Measurements from ENCODE around the gene CLTCL1. TPM values are rescaled to one million over a fixed set of nuclear protein-coding genes. Genes with fewer than 3 reads are reported as not detected.

CLTCL1 gene
- total RNA-seq, 1 experiment from 2014 or later, result 7.1 TPM

DNA sequence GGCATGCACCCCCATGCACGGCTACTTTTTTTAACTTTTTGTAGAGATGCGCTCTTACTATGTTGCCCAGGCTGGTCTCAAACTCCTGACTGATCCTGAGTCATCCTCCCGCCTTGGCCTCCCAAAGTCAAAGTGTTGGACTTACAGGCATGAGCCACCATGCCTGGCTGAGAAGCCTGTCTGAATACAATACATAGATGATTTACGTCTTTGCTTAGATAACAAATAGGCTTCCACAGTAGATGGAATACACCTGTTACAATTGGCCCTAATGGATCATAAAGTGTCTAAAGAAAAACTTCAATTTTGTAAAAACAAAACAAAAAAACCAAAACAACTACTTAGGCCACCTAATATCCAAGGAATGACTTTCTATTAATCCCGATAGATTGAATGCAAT, 13.0 kb upstream of the CLTCL1 start (continued):
- TF ChIP-seq, protein P1, sequence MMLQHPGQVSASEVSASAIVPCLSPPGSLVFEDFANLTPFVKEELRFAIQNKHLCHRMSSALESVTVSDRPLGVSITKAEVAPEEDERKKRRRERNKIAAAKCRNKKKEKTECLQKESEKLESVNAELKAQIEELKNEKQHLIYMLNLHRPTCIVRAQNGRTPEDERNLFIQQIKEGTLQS (IDR thresholded peaks at IDR 0.05), result no peak
- no peak for TF ChIP-seq ZNF274 (IDR thresholded peaks at IDR 0.05; ENCODE audit: low read depth, low read length)
- TF ChIP-seq JUND (IDR thresholded peaks at IDR 0.05), result no peak
- TF ChIP-seq POLR2A (IDR thresholded peaks at IDR 0.05; ENCODE audit: borderline replicate concordance, extremely low read depth, insufficient read depth, insufficient read length), result no peak
- no peak for TF ChIP-seq TCF7L2 (IDR thresholded peaks at IDR 0.05; ENCODE audit: borderline replicate concordance, extremely low read depth, insufficient read depth, insufficient read length)
- TF ChIP-seq, protein P2, sequence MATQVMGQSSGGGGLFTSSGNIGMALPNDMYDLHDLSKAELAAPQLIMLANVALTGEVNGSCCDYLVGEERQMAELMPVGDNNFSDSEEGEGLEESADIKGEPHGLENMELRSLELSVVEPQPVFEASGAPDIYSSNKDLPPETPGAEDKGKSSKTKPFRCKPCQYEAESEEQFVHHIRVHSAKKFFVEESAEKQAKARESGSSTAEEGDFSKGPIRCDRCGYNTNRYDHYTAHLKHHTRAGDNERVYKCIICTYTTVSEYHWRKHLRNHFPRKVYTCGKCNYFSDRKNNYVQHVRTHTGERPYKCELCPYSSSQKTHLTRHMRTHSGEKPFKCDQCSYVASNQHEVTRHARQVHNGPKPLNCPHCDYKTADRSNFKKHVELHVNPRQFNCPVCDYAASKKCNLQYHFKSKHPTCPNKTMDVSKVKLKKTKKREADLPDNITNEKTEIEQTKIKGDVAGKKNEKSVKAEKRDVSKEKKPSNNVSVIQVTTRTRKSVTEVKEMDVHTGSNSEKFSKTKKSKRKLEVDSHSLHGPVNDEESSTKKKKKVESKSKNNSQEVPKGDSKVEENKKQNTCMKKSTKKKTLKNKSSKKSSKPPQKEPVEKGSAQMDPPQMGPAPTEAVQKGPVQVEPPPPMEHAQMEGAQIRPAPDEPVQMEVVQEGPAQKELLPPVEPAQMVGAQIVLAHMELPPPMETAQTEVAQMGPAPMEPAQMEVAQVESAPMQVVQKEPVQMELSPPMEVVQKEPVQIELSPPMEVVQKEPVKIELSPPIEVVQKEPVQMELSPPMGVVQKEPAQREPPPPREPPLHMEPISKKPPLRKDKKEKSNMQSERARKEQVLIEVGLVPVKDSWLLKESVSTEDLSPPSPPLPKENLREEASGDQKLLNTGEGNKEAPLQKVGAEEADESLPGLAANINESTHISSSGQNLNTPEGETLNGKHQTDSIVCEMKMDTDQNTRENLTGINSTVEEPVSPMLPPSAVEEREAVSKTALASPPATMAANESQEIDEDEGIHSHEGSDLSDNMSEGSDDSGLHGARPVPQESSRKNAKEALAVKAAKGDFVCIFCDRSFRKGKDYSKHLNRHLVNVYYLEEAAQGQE (IDR thresholded peaks at IDR 0.05; ENCODE audit: low read depth), result no peak
- TF ChIP-seq FOSL1 (IDR thresholded peaks at IDR 0.05; ENCODE audit: low read depth), result no peak
- TF ChIP-seq, protein P3, sequence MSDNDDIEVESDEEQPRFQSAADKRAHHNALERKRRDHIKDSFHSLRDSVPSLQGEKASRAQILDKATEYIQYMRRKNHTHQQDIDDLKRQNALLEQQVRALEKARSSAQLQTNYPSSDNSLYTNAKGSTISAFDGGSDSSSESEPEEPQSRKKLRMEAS (IDR thresholded peaks at IDR 0.05), result no peak
- no peak for TF ChIP-seq RAD21 (IDR thresholded peaks at IDR 0.05; ENCODE audit: low read depth)
- TF ChIP-seq ELF1 (IDR thresholded peaks at IDR 0.05; ENCODE audit: borderline replicate concordance, low read depth), result no peak
- TF ChIP-seq POLR2AphosphoS5 (IDR thresholded peaks at IDR 0.05; ENCODE audit: low read depth, low read length), result no peak
- TF ChIP-seq EGR1 (IDR thresholded peaks at IDR 0.05; ENCODE audit: low read depth), result no peak

DNA sequence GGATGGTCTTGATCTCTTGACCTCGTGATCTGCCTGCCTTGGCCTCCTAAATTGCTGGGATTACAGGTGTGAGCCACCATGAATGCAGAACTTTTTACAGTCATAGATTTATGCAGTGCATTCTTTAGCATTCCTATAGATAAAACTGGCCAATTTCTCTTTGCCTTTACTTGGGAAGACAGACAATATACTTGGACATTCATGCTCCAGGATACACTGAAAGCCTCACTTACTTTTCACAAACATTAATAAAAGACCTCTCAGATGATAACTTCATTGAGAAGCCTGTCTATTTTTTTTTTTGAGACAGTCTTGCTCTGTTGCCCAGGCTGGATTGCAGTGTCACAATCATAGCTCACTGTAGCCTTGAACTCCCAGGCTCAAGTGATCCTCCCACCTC, 12.3 kb upstream of the CLTCL1 start:
- Histone ChIP-seq H3K4me2 (ENCODE audit: low read length) (no peak overlapping the region), H4K20me1 (ENCODE audit: insufficient read depth) (no peaks in the 10 kb centered on the region), H3K27me3 (ENCODE audit: insufficient read depth, low read length) (no peaks in the 10 kb centered on the region), H3K36me3 (ENCODE audit: control insufficient read depth in 1 of 2, insufficient read depth in 2 of 2, low read length in 2 of 2) (no peaks in the 10 kb centered on the region), H3K4me1 (ENCODE audit: control insufficient read depth in 1 of 2, insufficient read depth in 2 of 2, low read length in 2 of 2) (no peaks in the 10 kb centered on the region), H3K9me2 (ENCODE audit: insufficient read depth) (no peaks in the 10 kb centered on the region), H3K9ac (ENCODE audit: low read length) (no peak overlapping the region), H3K27ac (ENCODE audit: low read depth, low read length) (no peak overlapping the region), H3K79me2 (ENCODE audit: insufficient read depth, low read length) (no peaks in the 10 kb centered on the region), H3K4me3 (replicated peaks in 1 of 2; ENCODE audit: low read depth in 1 of 2, low read length in 2 of 2) (no peak overlapping the region), H2AFZ (ENCODE audit: low read depth, low read length, poor library complexity, severe bottlenecking) (no peak overlapping the region), H3K9me3 (ENCODE audit: control insufficient read depth in 1 of 2, insufficient read depth in 1 of 2, low read depth in 1 of 2, low read length in 2 of 2) (no peaks in the 10 kb centered on the region)
- ATAC-seq (no peak), DNase-seq (ENCODE audit: low read depth, low spot score) (no peak)
- CTCF ChIA-PET, result no interaction called here
- RAD21 ChIA-PET (ENCODE audit: low non-redundant PET in 1 of 2, low total read pairs in 2 of 2, uncharacterized antibody in 2 of 2, unreplicated experiment in 2 of 2), result interaction anchor here in 1 of 2 experiments (0.7 kb wide), 1 partner anchor 15 kb away, joined by 3 read pairs; no protein-coding TSS in a partner anchor
- POLR2A ChIA-PET, result no interaction called here
- intact Hi-C loops (cut with micrococcal nuclease), result no loop called here
- BruUV-seq (replicated peaks), result no TSS peak
- TF ChIP-seq, protein P2 (IDR thresholded peaks at IDR 0.05; ENCODE audit: low read depth), result no peak
- no peak for TF ChIP-seq TCF7L2 (IDR thresholded peaks at IDR 0.05; ENCODE audit: borderline replicate concordance, extremely low read depth, insufficient read depth, insufficient read length)
- TF ChIP-seq, protein P4, sequence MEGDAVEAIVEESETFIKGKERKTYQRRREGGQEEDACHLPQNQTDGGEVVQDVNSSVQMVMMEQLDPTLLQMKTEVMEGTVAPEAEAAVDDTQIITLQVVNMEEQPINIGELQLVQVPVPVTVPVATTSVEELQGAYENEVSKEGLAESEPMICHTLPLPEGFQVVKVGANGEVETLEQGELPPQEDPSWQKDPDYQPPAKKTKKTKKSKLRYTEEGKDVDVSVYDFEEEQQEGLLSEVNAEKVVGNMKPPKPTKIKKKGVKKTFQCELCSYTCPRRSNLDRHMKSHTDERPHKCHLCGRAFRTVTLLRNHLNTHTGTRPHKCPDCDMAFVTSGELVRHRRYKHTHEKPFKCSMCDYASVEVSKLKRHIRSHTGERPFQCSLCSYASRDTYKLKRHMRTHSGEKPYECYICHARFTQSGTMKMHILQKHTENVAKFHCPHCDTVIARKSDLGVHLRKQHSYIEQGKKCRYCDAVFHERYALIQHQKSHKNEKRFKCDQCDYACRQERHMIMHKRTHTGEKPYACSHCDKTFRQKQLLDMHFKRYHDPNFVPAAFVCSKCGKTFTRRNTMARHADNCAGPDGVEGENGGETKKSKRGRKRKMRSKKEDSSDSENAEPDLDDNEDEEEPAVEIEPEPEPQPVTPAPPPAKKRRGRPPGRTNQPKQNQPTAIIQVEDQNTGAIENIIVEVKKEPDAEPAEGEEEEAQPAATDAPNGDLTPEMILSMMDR (IDR thresholded peaks at IDR 0.05 in 2 of 3, conservative IDR thresholded peaks at IDR 0.05 in 1 of 3; ENCODE audit: borderline replicate concordance in 1 of 3, insufficient read depth in 1 of 3, low read depth in 2 of 3, low read length in 2 of 3), result no peak
- TF ChIP-seq POLR2AphosphoS5 (IDR thresholded peaks at IDR 0.05; ENCODE audit: low read depth, low read length), result no peak
- no peak for TF ChIP-seq ZNF274 (IDR thresholded peaks at IDR 0.05; ENCODE audit: low read depth, low read length)
- TF ChIP-seq ZFX (IDR thresholded peaks at IDR 0.05), result no peak
- no peak for TF ChIP-seq ELF1 (IDR thresholded peaks at IDR 0.05; ENCODE audit: borderline replicate concordance, low read depth)
- no peak for TF ChIP-seq POLR2A (IDR thresholded peaks at IDR 0.05; ENCODE audit: borderline replicate concordance, extremely low read depth, insufficient read depth, insufficient read length)
- TF ChIP-seq SIN3A (IDR thresholded peaks at IDR 0.05; ENCODE audit: low read depth), result no peak
- no peak for TF ChIP-seq EZH2 (IDR thresholded peaks at IDR 0.05)
